IPS-NIHi11 (cell line): ENCODE results near the gene INTS4.
A peak's percentile ranks its signal among the peaks of the same experiment; 100 is the strongest.
"Not testable (repeated sequence)": the region's sequence is repeated elsewhere in the genome, so short reads cannot be mapped to it uniquely, and the experiment has no call there.

Experiments
- DNase-seq: peaks from one replicate; pipeline ENCODE4 v3.0.0; 2012; ENCODE audit warnings: mixed read lengths, low spot score

The INTS4 gene

GRCh38 chr11:77994434-77995362 lies at the start of gene INTS4:
Gene INTS4 (minus strand): TSS chr11:77994668. CDS start chr11:77994643, 25 bp downstream.
- peak; percentile 95 for DNase-seq

- DNase-seq, result no peak
Observed at GRCh38 chr11:78041843-78042440, 47.5 kb upstream of the INTS4 start.

GRCh38 chr11:78041380-78041719 lies 46.9 kb upstream of the INTS4 start:
- DNase-seq, result not testable (repeated sequence)

- DNase-seq, result no peak
Observed at GRCh38 chr11:78040691-78041379, 46.4 kb upstream of the INTS4 start.

- DNase-seq, result no peak
Observed at GRCh38 chr11:78039919-78040671, 45.6 kb upstream of the INTS4 start.

- no peak for DNase-seq
Observed at GRCh38 chr11:78039391-78039918, 45.0 kb upstream of the INTS4 start.

GRCh38 chr11:78038697-78039313 lies 44.3 kb upstream of the INTS4 start:
- no peak for DNase-seq

- DNase-seq, result no peak
Observed at GRCh38 chr11:78037825-78038620, 43.6 kb upstream of the INTS4 start.

GRCh38 chr11:78037056-78037455 lies 42.6 kb upstream of the INTS4 start:
- no peak for DNase-seq

- DNase-seq, result no peak
Observed at GRCh38 chr11:78036313-78036712, 41.8 kb upstream of the INTS4 start.

- DNase-seq, result no peak
Observed at GRCh38 chr11:78034623-78035022, 40.2 kb upstream of the INTS4 start.

- no peak for DNase-seq
Observed at GRCh38 chr11:78033040-78033439, 38.6 kb upstream of the INTS4 start.

- no peak for DNase-seq
Observed at GRCh38 chr11:78032090-78032489, 37.6 kb upstream of the INTS4 start.

- no peak for DNase-seq
Observed at GRCh38 chr11:78031629-78032028, 37.2 kb upstream of the INTS4 start.

GRCh38 chr11:78030429-78031325 lies 36.2 kb upstream of the INTS4 start:
- peak; percentile 63 for DNase-seq

GRCh38 chr11:78028423-78028822 lies 34.0 kb upstream of the INTS4 start:
- DNase-seq, result not testable (repeated sequence)

- no peak for DNase-seq
Observed at GRCh38 chr11:78027759-78028158, 33.3 kb upstream of the INTS4 start.

GRCh38 chr11:78025378-78025777 lies 30.9 kb upstream of the INTS4 start:
- no peak for DNase-seq

- no peak for DNase-seq
Observed at GRCh38 chr11:78023426-78023825, 29.0 kb upstream of the INTS4 start.
